Stimulated activated naive CD4-positive, alpha-beta T cell treated with Interleukin-2 at 50 U/mL for 16 hours (primary cell): Measurements from ENCODE around the gene PLEKHM2.
"Not testable (repeated sequence)": the region's sequence is repeated elsewhere in the genome, so short reads cannot be mapped to it uniquely, and the experiment has no call there.

ENCODE experiments used
- DNase-seq: peaks from one replicate; lab custom pipeline; 2025; lab: John Stamatoyannopoulos, UW

The PLEKHM2 gene

DNA sequence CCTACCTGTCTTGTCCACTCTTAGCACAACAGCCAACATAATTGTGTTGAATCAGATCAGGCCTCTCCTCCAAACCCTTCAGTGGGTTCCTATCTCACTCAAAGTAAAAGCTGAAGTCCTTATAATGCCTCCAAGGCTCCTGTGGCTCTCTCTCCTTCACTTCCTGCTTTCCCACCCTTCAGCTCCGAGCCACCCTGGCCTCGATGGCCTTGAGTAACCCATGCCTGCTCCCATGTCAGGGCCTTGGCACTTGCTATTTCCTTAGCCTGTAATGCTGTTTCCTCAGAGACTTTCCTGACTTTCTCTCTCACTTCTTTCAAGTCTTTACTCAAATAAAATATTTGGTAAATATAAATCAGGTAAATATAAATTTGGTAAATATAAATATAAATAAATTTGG is 8.1 kb upstream of the PLEKHM2 start:
- no peak for DNase-seq

DNA sequence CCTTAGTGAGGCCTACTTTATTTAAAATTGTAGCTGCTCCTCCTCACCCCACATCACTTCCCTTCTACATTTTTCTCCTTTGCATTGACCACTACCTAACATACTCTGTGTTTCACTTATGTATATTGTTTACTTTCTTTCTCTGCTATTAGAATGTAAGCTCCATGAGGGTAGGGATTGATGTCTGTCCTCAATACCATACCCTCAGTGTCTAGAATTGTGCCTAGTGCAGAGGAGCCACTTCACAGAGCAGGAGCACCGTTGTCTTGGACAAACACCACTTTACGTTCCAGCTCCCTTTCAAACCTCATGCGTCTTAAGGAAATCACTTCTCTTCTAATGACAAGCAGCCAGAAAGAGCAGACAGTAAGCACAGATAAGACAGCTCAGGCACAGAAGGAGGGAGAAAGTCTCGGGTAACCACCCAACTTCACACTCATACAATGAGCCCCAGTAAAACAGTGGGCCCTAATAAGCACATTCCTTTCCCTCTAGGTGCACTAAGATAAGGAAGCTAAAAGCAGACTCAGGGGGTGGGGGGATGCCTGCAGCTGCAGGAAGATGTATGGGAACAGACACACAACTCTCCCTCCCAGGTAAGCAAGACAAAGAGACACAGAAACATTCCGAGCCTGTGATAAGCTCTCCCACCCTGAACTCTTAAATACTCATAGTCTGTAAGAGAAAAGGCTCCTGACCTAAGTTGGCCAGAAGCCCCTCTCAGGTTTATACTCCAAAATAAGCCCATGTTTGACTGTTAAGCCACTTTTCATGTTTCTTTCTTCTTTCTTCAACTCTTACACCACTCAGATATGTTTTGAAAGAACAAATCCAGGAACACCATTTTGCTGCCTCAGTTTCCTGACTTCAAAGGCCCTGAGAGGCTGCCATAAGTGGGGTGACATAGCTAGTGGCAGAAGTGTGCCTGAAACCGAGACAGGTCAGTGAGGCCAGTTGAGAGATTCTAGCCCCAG is 7.1 kb upstream of the PLEKHM2 start:
- no peak for DNase-seq

- DNase-seq = no peak
Observed at GRCh38 chr1:15678578-15678977, 5.5 kb upstream of the PLEKHM2 start.

GRCh38 chr1:15680131-15680530 is 4.0 kb upstream of the PLEKHM2 start:
- no peak for DNase-seq

DNA sequence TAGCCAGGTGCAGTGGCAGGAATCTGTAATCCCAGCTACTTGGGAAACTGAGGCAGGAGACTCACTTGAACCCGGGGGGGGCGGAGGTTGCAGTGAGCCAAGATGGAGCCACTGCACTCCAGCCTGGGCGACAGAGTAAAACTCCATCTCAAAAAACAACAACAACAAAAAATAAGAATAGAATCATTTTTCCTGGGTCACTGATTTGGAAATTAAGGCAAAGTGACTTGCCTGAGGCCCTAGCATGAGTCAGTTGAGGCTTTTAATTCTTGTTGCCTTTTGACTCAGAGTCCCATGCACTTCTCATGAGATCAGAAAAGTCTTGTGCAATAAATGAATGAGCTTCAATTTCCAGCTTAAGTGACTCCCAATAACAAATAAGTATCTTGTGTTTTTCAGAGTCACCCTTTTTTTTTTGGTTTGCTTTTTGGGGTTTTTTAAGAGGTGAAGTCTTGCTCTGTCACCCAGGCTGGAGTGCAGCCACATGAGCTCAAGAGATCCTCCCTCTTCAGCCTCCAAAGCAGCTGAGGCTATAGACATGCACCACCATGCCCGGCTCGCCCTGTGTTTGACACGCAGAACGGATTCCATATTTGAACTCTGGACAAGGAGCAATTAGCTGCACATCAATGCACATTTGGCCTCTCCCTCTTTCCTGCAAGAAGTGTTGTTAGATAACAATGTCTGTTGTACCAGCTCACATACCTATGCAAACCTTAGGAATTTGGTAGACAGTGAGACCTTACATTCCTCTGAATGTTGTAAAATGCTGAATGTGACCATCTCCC is 3.4 kb upstream of the PLEKHM2 start:
- no peak for DNase-seq

- DNase-seq = no peak
Observed at GRCh38 chr1:15681349-15682292, 2.5 kb upstream of the PLEKHM2 start.

DNA sequence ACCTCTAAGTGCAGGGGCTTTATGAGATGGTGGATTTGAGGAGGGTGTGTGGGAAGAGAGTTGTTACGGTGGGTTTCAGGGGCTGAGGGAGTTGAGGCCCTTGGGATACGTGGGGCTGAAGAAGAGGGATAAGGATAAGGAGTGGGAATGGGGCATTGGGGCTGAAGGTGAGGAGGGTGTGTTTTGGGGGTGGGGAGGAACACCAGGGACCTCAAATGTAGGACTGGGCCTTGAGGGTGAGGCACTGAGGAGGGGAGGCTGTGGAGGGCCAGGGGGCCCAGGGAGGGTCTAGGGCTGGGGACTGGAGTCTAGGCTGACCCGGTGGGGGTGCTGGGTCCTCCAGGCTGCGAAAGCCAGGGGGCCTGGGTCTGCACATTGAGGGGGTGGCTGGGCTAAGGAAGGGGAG is 1.2 kb upstream of the PLEKHM2 start:
- DNase-seq = no peak

DNA sequence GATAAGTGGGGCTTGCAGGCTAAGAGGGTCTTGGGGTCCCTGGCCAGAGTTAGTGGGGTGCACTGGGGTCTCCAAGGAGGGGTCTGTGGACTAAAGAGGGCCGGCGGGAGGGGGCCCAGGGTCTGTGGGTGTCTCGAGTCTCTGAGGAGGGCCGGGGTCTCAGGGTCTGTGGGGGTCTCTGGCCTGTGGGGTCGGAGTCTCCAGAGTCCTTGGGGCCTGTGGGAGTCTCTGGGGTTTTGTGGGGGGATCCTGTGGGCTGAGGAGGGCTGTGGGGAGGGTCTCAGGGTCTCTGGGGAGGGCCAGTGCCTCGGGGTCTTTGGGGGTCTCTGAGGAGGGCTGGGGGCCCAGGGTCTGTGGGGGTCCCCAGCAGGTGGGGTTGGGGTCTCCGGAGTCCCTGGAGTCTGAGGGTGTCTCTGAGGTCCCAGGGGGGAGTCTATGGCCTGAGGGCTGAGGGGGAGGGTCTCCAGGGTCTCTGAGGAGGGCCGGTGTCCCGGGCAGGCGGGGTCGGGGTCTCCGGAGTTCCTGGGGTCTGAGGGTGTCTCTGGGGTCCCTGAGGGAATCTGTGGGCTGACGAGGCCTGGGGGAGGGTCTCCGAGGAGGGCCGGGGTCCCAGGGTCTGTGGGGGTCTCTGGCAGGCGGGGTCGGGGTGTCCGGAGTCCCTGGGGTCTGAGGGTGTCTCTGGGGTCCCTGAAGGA is 628 bp upstream of the PLEKHM2 start:
- no peak for DNase-seq

- no peak for DNase-seq
Observed at GRCh38 chr1:15684468-15685291, 560 bp downstream of the PLEKHM2 start.

DNA sequence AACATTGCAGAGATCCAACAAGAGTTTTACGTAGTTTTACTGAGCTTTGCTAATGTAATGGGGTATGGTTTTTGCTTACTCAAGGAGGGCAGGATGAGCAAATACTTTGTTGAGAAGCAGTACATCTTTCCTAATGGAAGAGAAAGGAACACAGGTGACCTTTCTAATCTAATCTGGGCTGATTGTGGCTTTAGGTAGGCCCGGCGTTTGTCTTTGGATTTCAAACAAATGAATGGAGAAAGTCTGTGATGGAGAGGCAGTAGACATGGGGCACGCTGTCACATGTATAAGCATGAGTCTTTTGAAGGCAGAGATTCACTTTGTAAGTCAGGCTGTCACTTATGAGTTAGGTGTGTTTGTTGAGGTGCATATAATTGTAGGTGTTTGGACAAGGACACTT is 1.7 kb downstream of the PLEKHM2 start:
- DNase-seq = no peak

GRCh38 chr1:15687446-15687845 is 3.3 kb downstream of the PLEKHM2 start:
- DNase-seq = no peak

GRCh38 chr1:15690317-15690716 is 6.2 kb downstream of the PLEKHM2 start:
- no peak for DNase-seq

GRCh38 chr1:15691434-15692032 is 7.4 kb downstream of the PLEKHM2 start:
- no peak for DNase-seq

GRCh38 chr1:15692121-15692682 is 8.1 kb downstream of the PLEKHM2 start:
- DNase-seq = no peak

GRCh38 chr1:15693371-15693770 is 9.3 kb downstream of the PLEKHM2 start:
- DNase-seq = no peak

DNA sequence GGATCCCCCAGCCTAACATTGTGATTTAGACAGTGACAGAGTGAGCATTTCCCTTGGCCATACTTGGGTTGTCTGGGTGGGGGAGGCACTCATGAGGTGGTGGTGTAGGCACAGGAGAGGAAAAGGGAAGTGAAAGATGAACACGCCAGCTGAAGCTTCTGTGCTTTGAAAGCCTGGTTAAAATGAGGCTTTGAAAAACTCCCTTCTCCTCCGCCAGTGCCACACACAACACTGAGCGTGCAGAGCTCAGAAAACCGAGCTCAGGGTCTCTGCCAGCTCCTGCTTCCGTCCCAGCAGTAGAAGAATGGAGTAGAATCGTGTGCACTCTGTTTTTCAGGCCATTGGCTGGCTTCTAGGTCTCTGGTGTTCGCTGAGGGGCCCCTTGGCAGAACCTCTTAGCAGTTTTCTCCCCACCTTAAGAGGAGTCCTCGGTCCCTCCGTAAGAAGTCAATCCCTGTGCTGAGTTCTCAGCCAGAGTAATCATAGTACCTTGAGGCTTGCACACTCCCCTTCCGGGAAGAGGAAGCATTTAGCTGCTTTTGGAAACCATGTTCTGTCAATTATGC is 12.9 kb downstream of the PLEKHM2 start:
- DNase-seq = no peak

- DNase-seq = no peak
Observed at GRCh38 chr1:15698201-15698600, 14.1 kb downstream of the PLEKHM2 start.

- not testable (repeated sequence) for DNase-seq
Observed at GRCh38 chr1:15699321-15699720, 15.2 kb downstream of the PLEKHM2 start.

- DNase-seq = no peak
Observed at GRCh38 chr1:15700508-15700907, 16.4 kb downstream of the PLEKHM2 start.
